DMS 273 (cell line): ENCODE measurements around the gene AUTS2.
A peak's percentile ranks its signal among the peaks of the same experiment; 100 is the strongest.

Experiments
- DNase-seq: peaks from one replicate; lab custom pipeline; 2025; ENCODE audit not compliant: unreplicated experiment; lab: John Stamatoyannopoulos, UW

AUTS2 gene

GRCh38 chr7:70545214-70545613 lies 946.9 kb downstream of the AUTS2 start:
- DNase-seq, result no peak

GRCh38 chr7:70552141-70552540 lies 953.9 kb downstream of the AUTS2 start:
- DNase-seq, result peak; percentile 49

- peak; percentile 36 for DNase-seq
Observed at GRCh38 chr7:70553364-70553763, 955.1 kb downstream of the AUTS2 start.

- peak; percentile 58 for DNase-seq
Observed at GRCh38 chr7:70554646-70555045, 956.4 kb downstream of the AUTS2 start.

- no peak for DNase-seq
Observed at GRCh38 chr7:70556761-70557160, 958.5 kb downstream of the AUTS2 start.

GRCh38 chr7:70557338-70557737 lies 959.1 kb downstream of the AUTS2 start:
- peak; percentile 76 for DNase-seq

GRCh38 chr7:70559815-70560214 lies 961.5 kb downstream of the AUTS2 start:
- DNase-seq, result no peak

- no peak for DNase-seq
Observed at GRCh38 chr7:70563960-70564359, 965.7 kb downstream of the AUTS2 start.

- no peak for DNase-seq
Observed at GRCh38 chr7:70565721-70566370, 967.6 kb downstream of the AUTS2 start.

- no peak for DNase-seq
Observed at GRCh38 chr7:70566671-70567070, 968.4 kb downstream of the AUTS2 start.

- DNase-seq, result peak; percentile 48
Observed at GRCh38 chr7:70568674-70569334, 970.5 kb downstream of the AUTS2 start.

GRCh38 chr7:70569335-70569819 lies 971.1 kb downstream of the AUTS2 start:
- DNase-seq, result peak; percentile 96

- DNase-seq, result no peak
Observed at GRCh38 chr7:70570029-70570428, 971.8 kb downstream of the AUTS2 start.

- no peak for DNase-seq
Observed at GRCh38 chr7:70570961-70571360, 972.7 kb downstream of the AUTS2 start.

- DNase-seq, result peak; percentile 53
Observed at GRCh38 chr7:70571403-70571934, 973.2 kb downstream of the AUTS2 start.

- DNase-seq, result peak; percentile 75
Observed at GRCh38 chr7:70571961-70572360, 973.7 kb downstream of the AUTS2 start.

GRCh38 chr7:70572571-70572970 lies 974.3 kb downstream of the AUTS2 start:
- no peak for DNase-seq

GRCh38 chr7:70573071-70573661 lies 974.9 kb downstream of the AUTS2 start:
- peak; percentile 84 for DNase-seq

- no peak for DNase-seq
Observed at GRCh38 chr7:70573696-70574095, 975.4 kb downstream of the AUTS2 start.

- DNase-seq, result peak; percentile 73
Observed at GRCh38 chr7:70574314-70574834, 976.1 kb downstream of the AUTS2 start.

GRCh38 chr7:70574970-70575799 lies 976.9 kb downstream of the AUTS2 start:
- DNase-seq, result peak; percentile 99
